Gastrocnemius medialis (tissue), 4 donors: ENCODE results near the gene FHOD3.

Experiments
- POLR2A ChIP-seq, 2 donors: fragments of 450-650 bp; IDR thresholded peaks; one replicate each; pipeline ENCODE4 v1.6.1; 2017; ENCODE audit warnings: antibody characterized with exemption in 2 of 2, mild to moderate bottlenecking in 2 of 2, moderate library complexity in 2 of 2
- TF ChIP-seq, protein P1 (sequence below), 5 experiments: fragments of 450-650 bp in 3 of 5; fragments of 200-600 bp in 2 of 5; sonication (generic) in 2 of 5; IDR thresholded peaks in 4 of 5; conservative IDR thresholded peaks in 1 of 5; 1 replicate in 4 of 5; 2 replicates in 1 of 5; pipeline ENCODE4 v1.5.1; 2016 to 2019; ENCODE audit warnings: antibody characterized with exemption in 5 of 5, mild to moderate bottlenecking in 3 of 5, moderate library complexity in 3 of 5

DNA sequence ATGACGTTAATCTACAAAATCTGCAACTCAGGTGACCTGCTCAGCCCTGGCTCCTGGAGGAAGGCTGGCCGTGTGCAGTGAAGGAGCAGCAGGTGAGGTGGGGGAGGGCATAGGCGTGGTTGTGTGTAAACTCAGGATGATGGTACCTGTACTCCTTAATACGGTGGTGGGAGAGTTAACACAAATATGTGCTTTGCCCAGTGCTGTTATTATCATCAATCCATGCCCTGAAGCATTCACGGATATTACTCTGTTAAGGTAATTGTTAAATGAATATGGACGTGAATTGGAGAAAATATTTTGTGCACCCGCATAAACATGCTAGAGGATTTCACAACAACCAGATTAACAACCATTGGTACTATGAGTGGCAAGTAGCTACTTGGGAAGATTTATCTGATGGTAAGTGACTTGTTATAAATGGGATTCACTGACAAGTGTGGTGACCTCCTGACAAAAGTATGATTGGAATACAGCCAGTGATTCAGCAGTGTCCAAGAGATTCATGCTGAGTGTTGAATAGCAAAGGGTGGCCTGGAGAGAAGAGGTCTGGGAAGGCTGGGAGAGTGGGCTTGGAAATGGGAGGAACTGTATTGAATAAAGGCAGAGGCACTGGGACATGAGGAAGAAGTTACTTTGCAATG is 337.2 kb downstream of the FHOD3 start:
- TF ChIP-seq, protein P1, sequence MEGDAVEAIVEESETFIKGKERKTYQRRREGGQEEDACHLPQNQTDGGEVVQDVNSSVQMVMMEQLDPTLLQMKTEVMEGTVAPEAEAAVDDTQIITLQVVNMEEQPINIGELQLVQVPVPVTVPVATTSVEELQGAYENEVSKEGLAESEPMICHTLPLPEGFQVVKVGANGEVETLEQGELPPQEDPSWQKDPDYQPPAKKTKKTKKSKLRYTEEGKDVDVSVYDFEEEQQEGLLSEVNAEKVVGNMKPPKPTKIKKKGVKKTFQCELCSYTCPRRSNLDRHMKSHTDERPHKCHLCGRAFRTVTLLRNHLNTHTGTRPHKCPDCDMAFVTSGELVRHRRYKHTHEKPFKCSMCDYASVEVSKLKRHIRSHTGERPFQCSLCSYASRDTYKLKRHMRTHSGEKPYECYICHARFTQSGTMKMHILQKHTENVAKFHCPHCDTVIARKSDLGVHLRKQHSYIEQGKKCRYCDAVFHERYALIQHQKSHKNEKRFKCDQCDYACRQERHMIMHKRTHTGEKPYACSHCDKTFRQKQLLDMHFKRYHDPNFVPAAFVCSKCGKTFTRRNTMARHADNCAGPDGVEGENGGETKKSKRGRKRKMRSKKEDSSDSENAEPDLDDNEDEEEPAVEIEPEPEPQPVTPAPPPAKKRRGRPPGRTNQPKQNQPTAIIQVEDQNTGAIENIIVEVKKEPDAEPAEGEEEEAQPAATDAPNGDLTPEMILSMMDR (IDR thresholded peaks at IDR 0.05 in 4 of 5, conservative IDR thresholded peaks at IDR 0.05 in 1 of 5) = no peak
- no peak for TF ChIP-seq POLR2A (IDR thresholded peaks at IDR 0.05)
